ENCODE data around the gene LMX1A.

GRCh38 chr1:165279882-165280281 is 76.6 kb downstream of the LMX1A start:
- TF ChIP-seq CTCF (IDR thresholded peaks at IDR 0.05) (no peak), POLR2A (IDR thresholded peaks at IDR 0.05) (no peak), POLR2AphosphoS5 (IDR thresholded peaks at IDR 0.05) (no peak), EP300 (IDR thresholded peaks at IDR 0.05) (no peak)

Measured in upper lobe of left lung (tissue), 4 donors.